H1 (cell line): Measurements from ENCODE around the gene KDSR. TPM values are rescaled to one million over a fixed set of nuclear protein-coding genes. Genes with fewer than 3 reads are reported as not detected.

Source experiments
- ASH2L ChIP-seq: fragments of 200-600, 300-600 bp; sonication (generic); IDR thresholded peaks from one replicate; pipeline ENCODE4 v1.7.1; 2017; ENCODE audit warnings: low read length
- BRCA1 ChIP-seq: IDR thresholded peaks from 2 replicates; pipeline ENCODE4 v1.6.1; 2012; ENCODE audit warnings: low read depth, low read length, improper control_type of control experiment
- CTBP2 ChIP-seq: IDR thresholded peaks from 2 replicates; pipeline ENCODE4 v1.7.0; 2011; ENCODE audit warnings: borderline replicate concordance, mild to moderate bottlenecking, moderate library complexity, mixed read lengths, low read length; ENCODE audit not compliant: insufficient read depth, insufficient read length
- GTF2F1 ChIP-seq: IDR thresholded peaks from 2 replicates; pipeline ENCODE4 v1.6.1; 2012; ENCODE audit warnings: low read depth, low read length, improper control_type of control experiment, borderline replicate concordance
- HDAC2 ChIP-seq, 2 experiments: fragments of 300-600 bp in 1 of 2; sonication (generic) in 1 of 2; IDR thresholded peaks; 2 replicates each; pipeline ENCODE4 v1.6.1; 2011 to 2012; ENCODE audit warnings: low read depth in 2 of 2, low read length in 2 of 2, mild to moderate bottlenecking in 2 of 2, moderate library complexity in 2 of 2, borderline replicate concordance in 1 of 2, inconsistent platforms in 1 of 2
- KDM5A ChIP-seq: fragments of 200-600 bp; IDR thresholded peaks from 2 replicates; pipeline ENCODE4 v1.7.1; 2012; ENCODE audit warnings: mild to moderate bottlenecking, low read length, inconsistent platforms, mixed read lengths
- SP4 ChIP-seq: IDR thresholded peaks from 2 replicates; pipeline ENCODE4 v1.6.1; 2012; ENCODE audit warnings: low read length, inconsistent platforms
- TAF1 ChIP-seq: IDR thresholded peaks from 2 replicates; pipeline ENCODE4 v1.6.1; 2011; ENCODE audit warnings: mild to moderate bottlenecking, low read depth, low read length
- polyA plus RNA-seq, 7 experiments: library from polyadenylated mRNA; depleted of rRNA in 3 of 7; stranded (reverse) in 5 of 7; unstranded in 2 of 7; fragments of >200 nt in 5 of 7; fragments of 200-250 nt in 2 of 7; gene quantifications; 1 replicate in 5 of 7; 2 replicates in 1 of 7; 4 replicates in 1 of 7; pipeline versions ENCODE4 v1.2.1 to v1.2.3, GENCODE V29; 2011 to 2013; ENCODE audit warnings: missing spikeins in 2 of 7, mixed read lengths in 2 of 7
- total RNA-seq: library from RNA; stranded (reverse); fragmentation: NEBNext Ultra II Directional; extraction: Animal tissue kit (Norgen Biotek cat#: 25700); gene quantifications from 2 replicates; pipeline ENCODE4 v1.2.1, GENCODE V29; 2021
- TF ChIP-seq, protein P1 (sequence below): IDR thresholded peaks from 2 replicates; pipeline ENCODE4 v1.6.1; 2012; ENCODE audit warnings: low read length, inconsistent platforms

KDSR gene
- total and polyA plus RNA-seq, 2 of the 8 experiments (the other 6 are each of a cell fraction or from before 2014, with no cell fraction given) = 12.4 to 50.5 TPM

DNA sequence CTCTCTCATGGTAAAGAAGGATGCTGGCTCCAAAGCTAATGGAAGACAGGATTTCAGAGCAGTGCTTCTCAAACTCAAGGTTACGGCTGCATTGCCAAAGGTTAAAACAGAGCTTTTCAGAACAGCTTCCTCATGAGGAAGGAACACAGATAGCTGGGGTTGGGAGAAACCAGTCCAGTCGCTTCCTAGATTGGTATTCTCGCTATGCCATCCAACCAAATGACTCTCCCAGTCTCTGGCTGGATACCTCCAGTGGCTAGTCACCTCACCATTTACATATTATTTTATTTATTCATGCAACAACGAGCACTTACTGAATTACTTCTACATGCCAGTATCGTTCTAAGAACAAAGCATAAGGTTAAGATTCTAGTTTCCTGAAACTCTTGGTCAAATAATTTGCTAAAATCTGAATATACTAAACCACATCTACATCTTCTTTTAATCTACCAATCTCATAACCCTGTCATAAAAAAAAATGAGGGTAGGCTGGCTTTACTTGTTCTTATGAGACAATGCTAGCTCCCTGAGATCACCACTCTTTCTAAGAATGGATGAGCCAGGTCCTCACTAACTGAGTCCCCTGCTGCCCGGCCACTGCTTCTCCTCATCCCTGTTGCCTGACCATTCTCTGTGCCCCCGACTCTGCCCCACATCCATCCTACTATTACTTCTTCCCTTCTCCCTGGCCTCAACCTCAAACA, 20.4 kb downstream of the KDSR start (continued):
- TF ChIP-seq CTBP2 = no peak
- TF ChIP-seq TAF1 = no peak
- TF ChIP-seq HDAC2 (IDR thresholded peaks at IDR 0.05; ENCODE audit: borderline replicate concordance in 1 of 2, low read depth in 2 of 2, low read length in 2 of 2) = no peak
- no peak for TF ChIP-seq ASH2L
- TF ChIP-seq, protein P1, sequence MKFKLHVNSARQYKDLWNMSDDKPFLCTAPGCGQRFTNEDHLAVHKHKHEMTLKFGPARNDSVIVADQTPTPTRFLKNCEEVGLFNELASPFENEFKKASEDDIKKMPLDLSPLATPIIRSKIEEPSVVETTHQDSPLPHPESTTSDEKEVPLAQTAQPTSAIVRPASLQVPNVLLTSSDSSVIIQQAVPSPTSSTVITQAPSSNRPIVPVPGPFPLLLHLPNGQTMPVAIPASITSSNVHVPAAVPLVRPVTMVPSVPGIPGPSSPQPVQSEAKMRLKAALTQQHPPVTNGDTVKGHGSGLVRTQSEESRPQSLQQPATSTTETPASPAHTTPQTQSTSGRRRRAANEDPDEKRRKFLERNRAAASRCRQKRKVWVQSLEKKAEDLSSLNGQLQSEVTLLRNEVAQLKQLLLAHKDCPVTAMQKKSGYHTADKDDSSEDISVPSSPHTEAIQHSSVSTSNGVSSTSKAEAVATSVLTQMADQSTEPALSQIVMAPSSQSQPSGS = no peak
- TF ChIP-seq GTF2F1 = no peak
- TF ChIP-seq SP4 = no peak
- no peak for TF ChIP-seq KDM5A
- no peak for TF ChIP-seq BRCA1
